GM12875 (cell line): ENCODE results near the gene CBX6.

Experiments used
- H3K4me3 ChIP-seq: one replicate; pipeline ENCODE4 v1.5.1; 2011; ENCODE audit warnings: low read depth, low read length, control low read depth
- CTCF ChIP-seq: IDR thresholded peaks from 2 replicates; pipeline ENCODE4 v1.5.1; 2011; ENCODE audit warnings: low read depth, mild to moderate bottlenecking, control low read depth, inconsistent platforms, low read length, moderate library complexity, borderline replicate concordance; ENCODE audit not compliant: insufficient read depth

Gene CBX6

DNA sequence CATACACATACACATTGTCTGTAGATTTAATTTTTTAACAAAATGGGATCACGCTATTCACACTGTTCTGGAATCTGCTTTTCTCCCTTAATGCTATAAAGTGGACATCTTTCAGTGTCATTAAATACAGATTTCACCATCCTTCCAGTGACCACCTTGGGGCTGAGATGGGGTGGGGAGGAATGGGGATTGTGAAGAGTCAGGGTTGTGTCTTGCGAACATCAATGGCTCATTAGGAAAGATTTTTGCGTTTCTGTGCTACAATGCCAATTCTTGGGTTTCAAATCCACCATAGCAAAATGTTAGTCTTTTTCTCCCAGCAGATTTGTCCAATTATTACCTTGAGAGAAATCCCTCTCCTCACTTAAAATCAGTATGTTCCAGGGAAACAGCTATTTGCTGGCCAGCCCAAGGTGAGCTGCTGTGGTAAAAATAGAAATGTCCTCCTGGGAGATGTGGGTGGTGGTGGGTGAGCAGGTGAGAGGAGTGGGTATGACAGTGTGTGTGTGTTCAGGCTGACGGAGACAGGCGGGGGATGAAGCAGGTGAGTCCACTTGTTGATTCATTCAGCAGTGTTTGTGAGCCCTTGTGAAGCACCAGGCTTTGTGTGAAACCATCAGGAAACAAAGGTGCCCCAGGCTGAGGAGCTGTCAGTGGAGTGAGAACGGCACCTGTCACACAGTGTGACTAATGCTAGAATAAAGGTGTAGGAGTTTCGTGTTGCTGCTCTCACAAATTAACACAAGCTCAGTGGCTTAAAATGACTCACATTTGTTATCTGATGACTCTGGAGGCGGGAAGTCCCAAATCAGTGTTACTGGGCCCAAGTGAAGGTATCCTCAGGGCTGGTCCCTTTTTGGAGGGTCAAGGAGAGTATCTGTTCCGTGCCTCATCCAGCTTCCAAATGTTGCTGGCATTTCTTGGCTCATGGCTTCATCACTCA is 1.7 kb upstream of the CBX6 start:
- TF ChIP-seq CTCF = no peak
- no peak overlapping the region for H3K4me3 ChIP-seq

DNA sequence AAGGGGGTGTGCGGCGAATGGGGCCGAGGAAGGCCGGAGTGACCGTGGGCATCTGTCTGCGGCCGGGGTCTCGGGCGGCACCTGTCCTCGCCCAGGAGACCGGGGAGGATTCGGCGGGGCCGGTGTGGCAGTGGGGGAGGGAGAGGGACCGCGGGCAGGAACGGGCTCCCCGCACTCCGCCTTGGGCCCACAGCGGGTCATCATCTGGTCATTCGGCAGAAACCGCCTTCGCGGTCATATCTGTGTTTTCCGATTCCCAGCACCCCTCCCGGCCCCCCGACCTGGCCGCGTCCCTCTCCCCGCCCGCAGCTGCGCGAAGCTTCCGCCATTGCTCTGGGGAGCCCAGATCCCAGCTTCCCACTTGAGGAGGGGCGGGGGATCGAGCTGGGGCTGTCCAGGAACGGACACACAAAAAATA is 824 bp upstream of the CBX6 start:
- TF ChIP-seq CTCF = no peak
- H3K4me3 ChIP-seq = peak overlapping the region; percentile 64

- TF ChIP-seq CTCF = no peak
- H3K4me3 ChIP-seq = peak overlapping the region; percentile 64
These were observed 450 bp downstream of the CBX6 start for GRCh38 chr22:38871360-38872171.

- H3K4me3 ChIP-seq = peak overlapping the region; percentile 64
- no peak for TF ChIP-seq CTCF
These were observed 1.1 kb downstream of the CBX6 start for GRCh38 chr22:38870791-38871359.

DNA sequence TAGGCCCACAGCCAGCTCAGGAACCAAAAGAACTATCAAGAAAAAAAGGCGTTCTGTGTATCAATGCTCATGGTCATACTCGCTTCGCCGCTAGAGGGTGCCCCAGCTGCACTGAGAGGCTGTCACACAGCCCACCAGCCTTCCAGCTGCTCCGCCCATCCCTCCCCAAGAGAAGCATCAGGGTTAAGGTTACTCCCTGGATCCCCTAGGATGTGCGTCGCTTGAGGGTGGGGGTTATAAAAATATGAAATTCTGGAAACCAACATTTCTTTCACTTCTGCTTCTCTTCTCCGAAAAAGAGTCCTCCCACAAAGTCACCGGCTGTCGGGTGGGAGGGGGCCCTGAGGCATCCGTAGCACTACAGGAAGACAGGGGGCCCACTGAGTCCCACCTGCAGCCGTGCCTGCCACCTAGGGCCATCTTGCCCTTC is 1.7 kb downstream of the CBX6 start:
- peak overlapping the region; percentile 64 for H3K4me3 ChIP-seq
- peak; percentile 90 for TF ChIP-seq CTCF

DNA sequence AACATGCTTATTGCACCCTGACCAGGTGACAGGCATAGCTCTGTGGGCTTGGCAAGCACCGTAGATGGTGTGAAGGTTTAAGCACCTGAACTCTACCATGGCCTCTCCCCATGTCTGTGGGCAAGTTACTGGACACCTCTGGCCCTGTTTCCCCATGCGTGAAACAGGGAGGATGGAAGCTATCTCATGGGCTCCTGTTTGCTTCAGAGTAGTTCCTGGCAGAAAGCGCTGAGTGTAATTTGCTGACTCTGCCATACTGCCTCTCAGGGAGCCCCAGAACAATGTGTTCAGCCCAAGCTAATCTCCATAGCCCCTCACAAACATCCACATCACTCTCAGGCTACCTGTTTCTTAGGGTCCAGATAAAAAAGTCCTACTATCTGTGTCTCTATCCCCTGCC is 2.4 kb downstream of the CBX6 start:
- no peak overlapping the region for H3K4me3 ChIP-seq
- no peak for TF ChIP-seq CTCF
